Measurements from ENCODE around the gene MRPS10.

GRCh38 chr6:42199106-42199981 lies 18.3 kb downstream of the MRPS10 start:
- TF ChIP-seq, protein P1, sequence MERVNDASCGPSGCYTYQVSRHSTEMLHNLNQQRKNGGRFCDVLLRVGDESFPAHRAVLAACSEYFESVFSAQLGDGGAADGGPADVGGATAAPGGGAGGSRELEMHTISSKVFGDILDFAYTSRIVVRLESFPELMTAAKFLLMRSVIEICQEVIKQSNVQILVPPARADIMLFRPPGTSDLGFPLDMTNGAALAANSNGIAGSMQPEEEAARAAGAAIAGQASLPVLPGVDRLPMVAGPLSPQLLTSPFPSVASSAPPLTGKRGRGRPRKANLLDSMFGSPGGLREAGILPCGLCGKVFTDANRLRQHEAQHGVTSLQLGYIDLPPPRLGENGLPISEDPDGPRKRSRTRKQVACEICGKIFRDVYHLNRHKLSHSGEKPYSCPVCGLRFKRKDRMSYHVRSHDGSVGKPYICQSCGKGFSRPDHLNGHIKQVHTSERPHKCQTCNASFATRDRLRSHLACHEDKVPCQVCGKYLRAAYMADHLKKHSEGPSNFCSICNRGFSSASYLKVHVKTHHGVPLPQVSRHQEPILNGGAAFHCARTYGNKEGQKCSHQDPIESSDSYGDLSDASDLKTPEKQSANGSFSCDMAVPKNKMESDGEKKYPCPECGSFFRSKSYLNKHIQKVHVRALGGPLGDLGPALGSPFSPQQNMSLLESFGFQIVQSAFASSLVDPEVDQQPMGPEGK (CRISPR knock-in tag; IDR thresholded peaks at IDR 0.05; ENCODE audit: borderline replicate concordance), result no peak; the same call in 1 of the 2 replicates
- TF ChIP-seq RARB (CRISPR knock-in tag; IDR thresholded peaks at IDR 0.05) (no peak), ZFP30 (CRISPR knock-in tag; IDR thresholded peaks at IDR 0.05) (no peak), ZNF565 (CRISPR knock-in tag; conservative IDR thresholded peaks at IDR 0.05; ENCODE audit: low read depth) (peak; percentile 94), TOX (CRISPR knock-in tag; IDR thresholded peaks at IDR 0.05; ENCODE audit: borderline replicate concordance) (no peak), ISL1 (CRISPR knock-in tag; IDR thresholded peaks at IDR 0.05) (peak; percentile 55), ZNF8 (CRISPR knock-in tag; IDR thresholded peaks at IDR 0.05) (no peak), GLIS3 (CRISPR knock-in tag; IDR thresholded peaks at IDR 0.05) (no peak), CREB5 (CRISPR knock-in tag; IDR thresholded peaks at IDR 0.05; ENCODE audit: low read depth) (no peak), TCF4 (CRISPR knock-in tag; IDR thresholded peaks at IDR 0.05; ENCODE audit: borderline replicate concordance) (no peak)

Measured in SK-N-SH treated with all-trans-retinoic acid at 6 μM for 48 hours (cell line).